NCI-H524 treated with DMSO at 0.1 percent for 48 hours (cell line): ENCODE data around the gene EXD3.
"Not testable (repeated sequence)": the region's sequence is repeated elsewhere in the genome, so short reads cannot be mapped to it uniquely, and the experiment has no call there.

ENCODE experiments used
- DNase-seq: peaks from one replicate; lab custom pipeline; 2025; lab: John Stamatoyannopoulos, UW

EXD3 gene

DNA sequence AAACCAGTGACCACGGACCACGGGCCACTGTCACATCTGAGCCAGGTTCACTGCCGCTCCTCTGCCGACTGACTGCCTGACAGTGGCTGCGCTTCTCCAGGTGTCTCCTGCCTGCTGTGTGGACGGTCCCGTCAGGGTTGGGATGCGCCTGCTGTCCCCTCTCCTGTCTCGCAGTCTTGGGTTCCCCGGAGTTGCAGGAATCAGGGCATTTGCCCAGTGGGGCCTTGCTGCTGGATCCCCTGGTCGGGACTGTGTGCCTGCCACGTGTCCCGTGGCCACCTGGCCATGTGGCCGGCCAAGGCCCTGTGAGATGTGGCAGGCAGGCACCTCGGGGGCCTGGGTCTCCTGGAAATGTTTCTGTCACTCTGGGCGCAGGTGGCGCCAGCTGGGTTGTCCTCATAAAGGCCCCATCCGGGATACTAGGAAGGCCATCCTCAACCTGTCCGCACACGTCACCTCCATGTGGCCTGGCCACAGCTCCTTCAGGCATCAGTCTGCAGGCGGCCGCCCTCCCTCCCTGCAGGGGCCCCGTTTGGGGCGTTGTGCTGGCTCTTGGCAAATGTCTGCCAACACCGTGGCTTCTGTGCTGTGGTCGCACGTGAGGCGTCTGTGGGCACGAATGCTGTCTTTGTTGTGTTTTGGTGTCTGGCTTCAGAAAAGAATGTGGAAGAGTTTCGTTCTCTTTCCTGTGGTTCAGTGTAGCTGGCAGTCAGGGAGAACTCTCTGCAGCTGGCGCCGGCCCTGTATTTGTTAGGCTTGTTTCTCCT is 151.8 kb downstream of the EXD3 start:
- DNase-seq = no peak

DNA sequence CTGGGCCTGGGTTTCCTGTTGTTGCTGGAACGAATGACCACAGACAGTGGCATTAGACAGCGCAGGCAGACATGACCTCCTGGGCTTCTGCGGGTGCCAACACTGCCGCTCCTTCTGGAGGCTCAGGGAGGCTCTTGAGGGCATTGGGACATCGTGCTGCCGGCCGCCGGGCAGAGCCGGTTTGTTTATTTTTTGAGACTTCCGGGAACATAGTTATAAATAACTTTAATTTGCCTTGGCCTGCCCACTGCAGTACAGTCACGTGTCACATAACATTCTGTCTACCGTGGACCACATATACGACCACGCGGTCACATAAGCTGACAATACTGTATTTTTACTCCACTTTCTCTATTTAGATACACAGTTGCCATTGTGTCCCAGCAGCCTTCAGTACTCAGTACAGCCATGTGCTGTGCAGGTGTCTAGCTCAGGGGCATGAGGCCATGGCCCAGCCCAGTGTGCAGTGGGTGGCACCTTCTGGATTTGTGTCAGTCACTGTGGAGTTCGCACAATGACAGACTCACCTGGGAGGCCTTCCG is 153.7 kb downstream of the EXD3 start:
- DNase-seq = no peak

DNA sequence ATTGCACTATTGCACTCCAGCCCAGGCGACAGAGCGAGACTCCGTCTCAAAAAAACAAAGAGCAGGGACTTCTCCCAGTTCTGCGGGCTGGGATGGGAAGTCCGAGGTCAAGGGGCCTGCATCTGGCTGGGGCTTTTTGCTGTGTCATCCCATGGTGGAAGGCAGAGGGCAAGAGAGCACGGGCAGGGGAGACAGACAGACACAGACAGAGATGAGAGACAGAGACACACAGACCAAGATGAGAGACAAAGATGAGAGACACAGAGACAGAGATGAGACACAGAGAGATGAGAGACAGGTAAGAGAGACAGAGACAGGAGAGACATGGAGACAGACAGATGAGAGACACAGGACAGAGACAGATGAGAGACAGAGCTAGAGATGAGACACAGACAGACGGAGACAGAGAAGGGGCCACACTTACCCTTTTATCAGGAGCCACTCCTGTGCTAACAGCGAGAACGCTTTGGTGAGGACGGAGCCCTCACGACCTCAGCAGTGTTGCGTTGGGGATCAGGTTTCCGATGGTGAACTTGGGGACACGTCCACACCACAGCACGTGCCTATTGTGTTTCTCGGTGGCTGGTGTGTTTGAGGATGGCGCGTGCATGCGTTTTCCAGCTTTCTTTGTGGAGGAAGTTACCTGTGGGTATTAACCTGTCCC is 154.3 kb downstream of the EXD3 start:
- no peak for DNase-seq

DNA sequence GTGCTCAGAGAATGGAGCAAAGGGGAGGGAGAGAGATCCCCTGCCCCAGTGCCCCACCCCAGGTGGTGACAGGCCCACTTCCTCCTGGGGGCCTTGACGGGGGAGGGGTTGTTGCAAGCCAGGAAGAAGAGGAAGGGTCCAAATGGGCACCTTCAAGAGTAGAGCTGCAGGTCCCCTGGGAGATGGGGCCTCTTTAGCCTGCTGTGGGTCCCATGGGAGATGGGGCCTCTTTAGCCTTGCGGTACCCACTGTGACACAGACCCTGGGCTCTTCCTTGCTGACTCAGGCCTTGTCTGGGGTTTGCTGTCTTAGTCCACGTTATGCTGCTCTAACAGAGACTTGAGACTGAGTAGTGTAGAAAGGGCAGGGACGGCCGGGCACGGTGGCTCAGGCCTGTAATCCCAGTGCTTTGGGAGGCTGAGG is 155.0 kb downstream of the EXD3 start:
- no peak for DNase-seq

DNA sequence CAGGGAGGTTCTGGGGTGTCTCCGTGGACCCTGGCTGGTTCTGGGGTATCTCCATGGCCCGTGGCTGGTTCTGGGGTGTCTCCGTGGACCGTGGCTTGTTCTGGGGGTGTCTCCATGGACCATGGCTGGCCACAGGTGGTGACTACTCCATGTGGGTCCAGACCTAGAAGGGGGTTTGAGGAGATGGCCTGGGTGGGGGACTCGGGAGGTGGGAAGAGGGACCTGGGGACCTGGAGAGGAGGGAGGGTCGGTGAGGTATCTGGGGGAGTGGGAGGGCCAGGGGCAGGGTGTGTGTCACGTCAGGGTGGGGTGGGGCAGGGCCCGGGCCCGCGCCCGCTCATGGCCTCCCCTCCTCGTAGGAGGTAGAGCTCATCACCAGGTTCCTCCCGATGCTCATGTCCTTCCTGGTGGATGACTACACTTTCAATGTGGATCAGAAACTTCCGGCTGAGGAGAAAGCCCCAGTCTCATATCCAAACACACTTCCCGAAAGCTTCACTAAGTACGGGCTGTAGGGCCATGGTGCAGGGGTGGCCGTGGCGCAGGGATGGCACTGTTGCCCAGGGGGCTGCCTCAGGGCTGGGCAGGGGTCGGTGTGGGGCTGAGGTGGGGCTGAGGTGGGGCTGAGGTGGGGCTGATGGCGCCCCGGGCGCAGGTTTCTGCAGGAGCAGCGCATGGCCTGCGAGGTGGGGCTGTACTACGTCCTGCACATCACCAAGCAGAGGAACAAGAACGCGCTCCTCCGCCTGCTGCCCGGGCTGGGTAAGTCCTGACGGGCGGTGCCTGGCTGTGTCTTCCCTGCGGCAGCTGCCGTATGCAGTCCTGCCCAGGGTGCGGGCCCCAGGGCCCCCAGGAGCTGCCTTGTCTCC is 156.1 kb downstream of the EXD3 start:
- no peak for DNase-seq

DNA sequence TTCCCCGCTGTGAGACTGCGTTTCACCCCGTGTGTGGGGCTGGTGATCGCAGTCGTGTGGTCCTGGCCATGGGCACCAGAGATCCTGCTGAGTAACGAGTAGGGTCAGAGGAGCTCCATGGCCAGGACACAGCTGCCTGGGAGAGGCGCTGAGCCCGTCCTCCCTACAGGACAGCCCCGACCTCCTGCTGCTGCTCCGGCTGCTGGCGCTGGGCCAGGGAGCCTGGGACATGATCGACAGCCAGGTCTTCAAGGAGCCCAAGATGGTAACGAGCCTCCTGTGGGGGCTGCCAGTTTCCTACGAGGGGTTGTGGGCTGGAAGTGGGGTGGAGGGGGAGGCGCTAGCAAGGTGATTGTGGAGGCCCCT is 156.8 kb downstream of the EXD3 start:
- DNase-seq = no peak

DNA sequence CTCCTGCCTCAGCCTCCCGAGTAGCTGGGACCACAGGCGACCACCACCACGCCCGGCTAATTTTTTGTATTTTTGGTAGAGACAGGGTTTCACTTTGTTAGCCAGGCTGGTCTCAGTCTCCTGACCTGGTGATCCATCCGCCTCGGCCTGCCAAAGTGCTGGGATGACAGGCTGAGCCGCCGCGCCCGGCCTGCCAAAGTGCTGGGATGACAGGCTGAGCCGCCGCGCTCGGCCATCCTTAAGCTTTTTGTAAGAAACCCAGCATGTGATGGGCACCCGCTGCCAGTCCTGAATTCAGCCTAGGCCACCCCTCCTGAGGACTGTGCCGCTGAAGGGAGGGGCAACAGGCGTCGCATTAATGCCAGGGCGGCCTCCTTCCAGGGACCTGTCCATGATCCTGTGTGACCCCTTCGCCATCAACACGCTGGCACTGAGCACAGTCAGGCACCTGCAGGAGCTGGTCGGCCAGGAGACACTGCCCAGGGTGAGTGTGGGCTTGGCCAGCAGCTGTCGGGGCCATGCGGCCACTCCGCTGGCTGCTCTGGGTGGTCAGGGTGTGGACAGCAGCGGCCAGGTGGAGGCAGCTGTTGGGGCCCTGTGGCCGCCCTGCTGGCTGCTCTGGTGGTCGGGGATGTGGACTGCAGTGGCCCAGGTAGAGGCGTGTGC is 157.3 kb downstream of the EXD3 start:
- no peak for DNase-seq

DNA sequence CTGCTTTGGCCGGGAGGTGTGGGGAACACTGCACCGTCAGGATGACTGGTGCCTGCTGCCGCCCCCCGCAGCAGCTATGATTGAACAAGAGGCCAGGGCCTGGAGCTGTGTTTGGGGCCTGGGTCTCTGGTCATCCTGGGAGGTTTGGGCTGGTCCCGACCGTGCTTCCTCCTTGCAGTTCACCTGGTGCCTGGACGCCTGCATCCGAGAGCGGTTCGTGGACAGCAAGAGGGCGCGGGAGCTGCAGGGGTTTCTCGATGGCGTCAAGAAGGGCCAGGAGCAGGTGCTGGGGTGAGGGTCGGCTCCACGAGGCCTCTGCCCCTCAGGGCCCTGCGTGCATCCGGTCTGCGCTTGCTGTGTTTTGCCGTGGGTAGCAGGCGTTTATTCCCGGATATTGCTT is 158.9 kb downstream of the EXD3 start:
- DNase-seq = no peak

DNA sequence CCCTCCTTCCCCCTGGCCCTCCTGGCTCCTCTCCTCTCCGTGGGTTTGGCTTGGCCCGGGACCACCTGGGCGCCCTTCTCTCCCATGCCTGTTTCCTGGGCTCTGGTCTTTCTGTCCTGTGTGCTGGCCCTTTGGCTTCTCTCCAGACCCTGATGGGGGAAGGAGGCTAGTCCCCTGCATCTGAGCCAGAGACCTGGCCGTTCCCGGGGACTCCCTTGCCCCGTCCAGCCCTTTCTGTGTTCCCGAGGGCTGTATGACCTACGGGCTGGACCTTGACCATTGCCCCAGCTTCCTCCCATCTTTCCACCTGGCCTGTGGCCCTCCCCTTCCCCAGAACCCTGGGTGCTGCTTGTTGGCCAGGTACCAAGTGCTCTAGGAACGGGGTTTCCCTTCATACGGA is 159.5 kb downstream of the EXD3 start:
- DNase-seq = no peak

DNA sequence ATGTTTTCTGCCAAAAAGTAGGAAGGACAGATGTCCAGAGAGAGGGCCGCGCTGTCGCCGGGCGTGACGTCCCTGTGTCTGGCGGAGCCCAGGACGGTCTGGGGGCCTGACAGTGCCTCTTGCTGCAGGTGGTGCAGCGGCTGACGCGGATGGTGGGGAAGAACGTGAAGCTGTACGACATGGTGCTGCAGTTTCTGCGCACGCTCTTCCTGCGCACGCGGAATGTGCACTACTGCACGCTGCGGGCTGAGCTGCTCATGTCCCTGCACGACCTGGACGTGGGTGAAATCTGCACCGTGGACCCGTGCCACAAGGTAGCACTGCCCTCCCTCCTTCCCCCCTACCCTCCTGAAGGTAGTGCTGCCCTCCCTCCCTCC is 160.1 kb downstream of the EXD3 start:
- no peak for DNase-seq

DNA sequence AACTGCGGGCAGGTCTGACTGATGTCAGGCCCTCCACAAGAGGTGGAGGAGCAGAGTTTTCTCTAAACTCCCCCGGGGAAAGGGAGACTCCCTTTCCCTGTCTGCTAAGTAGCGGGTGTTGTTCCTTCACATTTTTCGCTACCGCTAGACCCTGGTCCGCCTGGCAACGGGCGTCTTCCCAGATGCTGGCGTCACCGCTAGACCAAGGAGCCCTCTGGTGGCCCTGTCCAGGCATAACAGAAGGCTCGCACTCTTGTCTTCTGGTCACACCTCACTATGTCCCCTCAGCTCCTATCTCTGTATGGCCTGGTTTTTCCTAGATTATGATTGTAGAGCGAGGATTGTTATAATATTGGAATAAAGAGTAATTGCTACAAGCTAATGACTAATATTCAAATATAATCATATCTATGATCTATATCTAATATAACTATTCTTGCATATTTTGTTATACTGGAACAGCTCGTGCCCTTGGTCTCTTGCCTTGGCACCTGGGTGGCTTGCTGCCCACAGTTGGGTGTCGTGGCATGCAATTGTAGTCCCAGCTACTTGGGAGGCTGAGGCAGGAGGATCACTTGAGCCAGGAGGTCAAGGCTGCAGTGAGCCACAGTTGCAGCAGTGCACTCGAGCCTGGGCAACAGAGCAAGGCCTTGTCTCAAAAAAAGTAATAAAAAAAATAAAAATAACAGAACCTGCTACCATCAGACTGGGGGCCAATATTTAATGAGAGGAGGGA is 160.6 kb downstream of the EXD3 start:
- not testable (repeated sequence) for DNase-seq
